Cardiac muscle cell (in vitro differentiated cells and primary cell): Measurements from ENCODE around the gene CHRNE. TPM values are rescaled to one million over a fixed set of nuclear protein-coding genes. Genes with fewer than 3 reads are reported as not detected.

Source experiments
- DNase-seq, 2 donors: peaks; one replicate each; pipeline versions ENCODE4 v3.0.0 to v3.0.0-alpha.2; 2010 to 2017; ENCODE audit warnings: low read depth in 1 of 2, low spot score in 1 of 2
- H3K27ac ChIP-seq: fragments of 200-600 bp; sonication (generic); 2 replicates; pipeline ENCODE4 v1.5.1; 2016
- H3K27me3 ChIP-seq: fragments of 200-600 bp; sonication (generic); 2 replicates; pipeline ENCODE4 v1.6.0; 2016; ENCODE audit warnings: control low read depth
- H3K36me3 ChIP-seq: fragments of 200-600 bp; sonication (generic); 2 replicates; pipeline ENCODE4 v1.5.1; 2016; ENCODE audit warnings: control low read depth
- H3K4me1 ChIP-seq: fragments of 200-600 bp; sonication (generic); 2 replicates; pipeline ENCODE4 v1.8.1; 2017; ENCODE audit warnings: low read depth, mild to moderate bottlenecking, mixed run types
- H3K4me3 ChIP-seq: fragments of 200-600 bp; sonication (generic); 2 replicates; pipeline ENCODE4 v1.5.1; 2016; ENCODE audit warnings: mild to moderate bottlenecking
- H3K9me3 ChIP-seq: fragments of 200-600 bp; sonication (generic); 2 replicates; pipeline ENCODE4 v1.5.1; 2017; ENCODE audit warnings: low read depth, mild to moderate bottlenecking, control low read depth
- polyA plus RNA-seq: library from polyadenylated mRNA; unstranded; fragments of >200 nt; fragmentation: Nextera tagmentation; extraction: Ambion mirVana; gene quantifications from 2 replicates; pipeline ENCODE4 v1.2.1, GENCODE V29; 2016
- total RNA-seq: library from RNA; depleted of rRNA; stranded (reverse); fragments of >200 nt; gene quantifications from 2 replicates; pipeline ENCODE4 v1.2.3, GENCODE V29; 2016
- TF ChIP-seq, protein P1 (sequence below): IDR thresholded peaks from 2 replicates; pipeline ENCODE4 v1.5.1; 2012; ENCODE audit warnings: low read depth, mild to moderate bottlenecking, low read length

The CHRNE gene
- total and polyA plus RNA-seq, 2 experiments from 2014 or later = 1.1 to 1.5 TPM

DNA sequence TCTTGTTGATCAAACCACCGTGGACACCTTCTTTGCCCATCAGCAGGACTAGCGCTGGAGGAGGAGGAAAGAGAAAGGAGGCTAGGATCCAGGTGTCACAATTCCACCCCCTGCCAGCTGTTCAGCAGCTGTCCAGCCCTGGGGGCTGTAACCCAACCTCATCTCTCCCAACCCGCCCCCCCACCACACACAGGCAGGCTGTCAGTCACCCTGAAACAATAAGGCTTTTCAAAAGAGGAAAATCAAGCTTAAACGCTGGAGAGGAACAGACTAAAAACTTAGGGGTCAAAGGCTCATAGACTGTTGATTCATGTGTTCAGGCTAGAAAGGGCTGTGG lies 43.0 kb upstream of the CHRNE start:
- Histone ChIP-seq H3K9me3 (no peaks in the 10 kb centered on the region), H3K4me3 (no peak overlapping the region), H3K27ac (peak overlapping the region; percentile 94), H3K27me3 (no peaks in the 10 kb centered on the region), H3K36me3 (peaks cover 32% of the 10 kb centered on the region), H3K4me1 (peaks cover 20% of the 10 kb centered on the region)
- DNase-seq = no peak
- TF ChIP-seq, protein P1, sequence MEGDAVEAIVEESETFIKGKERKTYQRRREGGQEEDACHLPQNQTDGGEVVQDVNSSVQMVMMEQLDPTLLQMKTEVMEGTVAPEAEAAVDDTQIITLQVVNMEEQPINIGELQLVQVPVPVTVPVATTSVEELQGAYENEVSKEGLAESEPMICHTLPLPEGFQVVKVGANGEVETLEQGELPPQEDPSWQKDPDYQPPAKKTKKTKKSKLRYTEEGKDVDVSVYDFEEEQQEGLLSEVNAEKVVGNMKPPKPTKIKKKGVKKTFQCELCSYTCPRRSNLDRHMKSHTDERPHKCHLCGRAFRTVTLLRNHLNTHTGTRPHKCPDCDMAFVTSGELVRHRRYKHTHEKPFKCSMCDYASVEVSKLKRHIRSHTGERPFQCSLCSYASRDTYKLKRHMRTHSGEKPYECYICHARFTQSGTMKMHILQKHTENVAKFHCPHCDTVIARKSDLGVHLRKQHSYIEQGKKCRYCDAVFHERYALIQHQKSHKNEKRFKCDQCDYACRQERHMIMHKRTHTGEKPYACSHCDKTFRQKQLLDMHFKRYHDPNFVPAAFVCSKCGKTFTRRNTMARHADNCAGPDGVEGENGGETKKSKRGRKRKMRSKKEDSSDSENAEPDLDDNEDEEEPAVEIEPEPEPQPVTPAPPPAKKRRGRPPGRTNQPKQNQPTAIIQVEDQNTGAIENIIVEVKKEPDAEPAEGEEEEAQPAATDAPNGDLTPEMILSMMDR = no peak

DNA sequence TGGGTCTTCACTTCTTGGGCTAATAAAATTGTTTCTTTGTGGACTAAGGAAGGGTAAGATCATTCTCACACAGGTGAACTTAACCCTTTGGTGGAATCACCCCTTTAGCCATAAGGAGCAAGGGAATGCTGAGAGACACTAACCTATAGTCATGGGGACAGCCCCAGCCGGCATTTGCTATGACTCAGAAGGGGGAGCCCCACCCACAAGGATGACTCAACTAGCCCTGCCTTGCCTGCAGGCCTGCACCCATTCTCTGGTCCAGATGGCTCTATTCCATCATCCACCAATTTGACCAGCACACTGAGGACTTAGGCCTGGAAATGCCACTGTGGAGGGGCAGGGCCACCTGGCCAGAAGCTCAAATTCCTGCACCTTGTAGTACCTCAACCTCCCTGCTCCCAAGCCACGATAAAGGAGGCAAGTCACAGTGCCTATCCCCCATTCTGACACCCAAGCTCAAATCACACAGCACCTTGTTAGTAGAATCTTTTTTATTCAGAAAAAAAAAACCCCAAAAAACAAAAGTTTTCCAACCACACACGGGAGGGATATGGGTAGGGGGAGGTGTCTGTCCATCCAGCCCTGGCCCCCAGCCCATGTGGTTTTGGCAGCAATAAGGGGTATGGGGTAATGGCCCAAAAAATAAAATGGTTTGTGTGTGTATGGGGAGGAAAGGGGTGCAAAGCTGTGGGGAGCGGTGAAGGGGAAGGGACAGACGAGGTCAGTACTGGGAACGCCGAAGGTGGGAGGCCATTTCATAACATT lies 42.5 kb upstream of the CHRNE start:
- H3K4me3 ChIP-seq = no peak overlapping the region

DNA sequence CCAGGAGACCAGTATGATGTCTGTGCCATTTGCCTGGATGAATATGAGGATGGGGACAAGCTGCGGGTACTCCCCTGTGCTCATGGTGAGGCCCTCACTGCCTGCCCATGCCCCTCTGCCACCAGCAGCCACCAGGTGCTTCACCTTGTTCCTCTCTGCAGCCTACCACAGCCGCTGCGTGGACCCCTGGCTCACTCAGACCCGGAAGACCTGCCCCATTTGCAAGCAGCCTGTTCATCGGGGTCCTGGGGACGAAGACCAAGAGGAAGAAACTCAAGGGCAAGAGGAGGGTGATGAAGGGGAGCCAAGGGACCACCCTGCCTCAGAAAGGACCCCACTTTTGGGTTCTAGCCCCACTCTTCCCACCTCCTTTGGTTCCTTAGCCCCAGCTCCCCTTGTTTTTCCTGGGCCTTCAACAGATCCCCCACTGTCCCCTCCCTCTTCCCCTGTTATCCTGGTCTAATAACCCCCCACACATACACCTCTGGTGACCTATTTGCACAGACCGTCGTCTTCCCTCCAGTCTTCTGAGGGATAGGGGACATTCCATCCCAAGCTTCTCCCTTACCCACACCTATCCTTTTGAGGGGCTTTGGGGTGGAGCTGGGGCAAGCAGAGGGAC lies 41.8 kb upstream of the CHRNE start:
- no peak for DNase-seq
- peak overlapping the region; percentile 94 for H3K27ac ChIP-seq
- TF ChIP-seq, protein P1 = no peak
- H3K9me3 ChIP-seq = no peaks in the 10 kb centered on the region
- H3K4me3 ChIP-seq = no peak overlapping the region
- no peaks in the 10 kb centered on the region for H3K27me3 ChIP-seq
- peaks cover 15% of the 10 kb centered on the region for H3K4me1 ChIP-seq
- H3K36me3 ChIP-seq = peaks cover 32% of the 10 kb centered on the region

More for the DNA sequence above, 42.5 kb upstream of the CHRNE start:
- TF ChIP-seq, protein P1 = no peak
- peak overlapping the region; percentile 94 for H3K27ac ChIP-seq
- peaks cover 15% of the 10 kb centered on the region for H3K4me1 ChIP-seq
- H3K9me3 ChIP-seq = no peaks in the 10 kb centered on the region
- H3K27me3 ChIP-seq = no peaks in the 10 kb centered on the region
- peaks cover 32% of the 10 kb centered on the region for H3K36me3 ChIP-seq
- DNase-seq = peak in 1 of 2 donors; percentile 90

DNA sequence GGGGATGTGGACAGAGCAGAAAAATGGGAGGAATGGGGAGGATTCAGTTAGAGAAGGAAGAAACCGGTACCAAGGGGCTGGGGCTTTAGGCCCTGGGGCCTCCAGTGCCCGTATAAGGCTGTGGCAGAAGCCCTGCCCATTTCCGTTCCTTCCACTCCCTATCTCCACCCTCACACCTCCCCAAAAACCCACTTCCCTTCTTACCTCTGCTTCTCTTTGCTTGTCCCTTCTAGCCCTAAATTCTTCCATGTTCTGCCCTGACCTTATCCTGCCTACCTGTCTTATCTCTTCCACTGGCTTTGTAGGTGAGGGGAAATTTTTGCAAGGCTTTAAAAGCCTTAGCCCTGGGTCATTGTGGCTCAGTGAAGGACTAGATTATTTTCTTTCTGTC lies 41.3 kb upstream of the CHRNE start:
- no peaks in the 10 kb centered on the region for H3K27me3 ChIP-seq
- peaks cover 15% of the 10 kb centered on the region for H3K4me1 ChIP-seq
- peak overlapping the region; percentile 94 for H3K27ac ChIP-seq
- no peak overlapping the region for H3K4me3 ChIP-seq
- TF ChIP-seq, protein P1 = no peak
- no peak for DNase-seq
- no peaks in the 10 kb centered on the region for H3K9me3 ChIP-seq
- H3K36me3 ChIP-seq = peaks cover 32% of the 10 kb centered on the region

DNA sequence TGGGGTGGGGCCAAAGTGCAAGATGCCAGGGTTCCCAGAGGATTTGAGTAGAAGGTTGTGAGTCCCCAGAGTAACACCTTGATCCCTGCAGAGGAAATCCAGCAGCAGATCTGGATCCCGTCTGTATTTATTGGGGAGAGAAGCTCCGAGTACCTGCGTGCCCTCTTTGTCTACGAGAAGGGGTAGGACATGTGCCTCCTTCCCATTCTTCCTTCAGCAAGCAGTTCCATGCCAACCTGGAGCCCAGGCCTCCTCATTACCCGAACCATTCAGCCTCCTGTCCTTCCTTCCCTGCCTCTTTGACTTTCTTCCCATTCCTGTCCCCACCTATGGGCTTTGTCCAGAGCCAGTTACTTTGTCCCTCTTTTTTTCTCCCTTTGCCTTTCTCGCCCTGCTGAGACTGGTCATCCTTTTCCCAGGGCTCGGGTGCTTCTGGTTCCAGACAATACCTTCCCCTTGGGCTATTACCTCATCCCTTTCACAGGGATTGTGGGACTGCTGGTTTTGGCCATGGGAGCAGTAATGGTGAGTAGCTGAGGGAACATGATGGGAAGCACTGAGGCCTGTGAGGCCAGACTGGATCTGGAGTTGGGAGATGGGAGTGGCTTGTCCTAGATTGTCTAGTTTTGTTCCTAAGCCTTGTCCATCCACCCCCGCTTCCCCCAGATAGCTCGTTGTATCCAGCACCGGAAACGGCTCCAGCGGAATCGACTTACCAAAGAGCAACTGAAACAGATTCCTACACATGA lies 40.0 kb upstream of the CHRNE start:
- Histone ChIP-seq H3K27ac (peak overlapping the region; percentile 16), H3K36me3 (peaks cover 35% of the 10 kb centered on the region), H3K4me1 (peaks cover 23% of the 10 kb centered on the region), H3K27me3 (no peaks in the 10 kb centered on the region), H3K4me3 (no peak overlapping the region), H3K9me3 (no peaks in the 10 kb centered on the region)
- DNase-seq = no peak
- TF ChIP-seq, protein P1 = no peak
